ENCODE results near the gene ABCA13.

Gene ABCA13

DNA sequence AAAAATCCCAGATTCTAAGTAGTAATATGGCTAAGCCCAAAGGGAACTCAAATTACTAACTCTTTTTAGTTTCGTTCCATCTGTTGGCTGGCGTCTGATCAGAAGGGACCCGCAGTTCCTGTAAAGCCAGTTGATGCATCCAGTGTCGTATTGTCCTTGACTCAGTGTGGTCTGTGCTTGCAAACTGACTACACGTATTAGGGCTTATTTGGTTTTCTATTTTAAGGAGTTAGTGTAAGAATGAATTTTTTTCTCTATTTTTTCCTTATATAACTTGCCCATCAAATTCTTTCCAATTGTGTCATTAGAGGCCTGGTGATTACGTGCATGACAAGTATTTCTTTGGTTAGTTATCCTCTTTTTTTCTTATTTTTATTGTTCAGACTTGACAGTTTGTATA lies 9.7 kb downstream of the ABCA13 start:
- H3K4me3 ChIP-seq (ENCODE audit: low read length, poor library complexity, severe bottlenecking) = no peak overlapping the region
- no peak overlapping the region for H3K9ac ChIP-seq (ENCODE audit: low read depth, low read length, poor library complexity, severe bottlenecking)
- no peaks in the 10 kb centered on the region for H3K4me1 ChIP-seq (ENCODE audit: insufficient read depth, low read length, poor library complexity, severe bottlenecking)
- no peak overlapping the region for H3K4me2 ChIP-seq (ENCODE audit: low read depth, low read length, poor library complexity, severe bottlenecking)
- TF ChIP-seq, protein P1, sequence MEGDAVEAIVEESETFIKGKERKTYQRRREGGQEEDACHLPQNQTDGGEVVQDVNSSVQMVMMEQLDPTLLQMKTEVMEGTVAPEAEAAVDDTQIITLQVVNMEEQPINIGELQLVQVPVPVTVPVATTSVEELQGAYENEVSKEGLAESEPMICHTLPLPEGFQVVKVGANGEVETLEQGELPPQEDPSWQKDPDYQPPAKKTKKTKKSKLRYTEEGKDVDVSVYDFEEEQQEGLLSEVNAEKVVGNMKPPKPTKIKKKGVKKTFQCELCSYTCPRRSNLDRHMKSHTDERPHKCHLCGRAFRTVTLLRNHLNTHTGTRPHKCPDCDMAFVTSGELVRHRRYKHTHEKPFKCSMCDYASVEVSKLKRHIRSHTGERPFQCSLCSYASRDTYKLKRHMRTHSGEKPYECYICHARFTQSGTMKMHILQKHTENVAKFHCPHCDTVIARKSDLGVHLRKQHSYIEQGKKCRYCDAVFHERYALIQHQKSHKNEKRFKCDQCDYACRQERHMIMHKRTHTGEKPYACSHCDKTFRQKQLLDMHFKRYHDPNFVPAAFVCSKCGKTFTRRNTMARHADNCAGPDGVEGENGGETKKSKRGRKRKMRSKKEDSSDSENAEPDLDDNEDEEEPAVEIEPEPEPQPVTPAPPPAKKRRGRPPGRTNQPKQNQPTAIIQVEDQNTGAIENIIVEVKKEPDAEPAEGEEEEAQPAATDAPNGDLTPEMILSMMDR (conservative IDR thresholded peaks at IDR 0.05; ENCODE audit: low read length) = no peak
- no peak for TF ChIP-seq EZH2phosphoT487 (IDR thresholded peaks at IDR 0.05; ENCODE audit: borderline replicate concordance)
- H3K27me3 ChIP-seq (ENCODE audit: insufficient read depth, low read length, poor library complexity, severe bottlenecking) = no peaks in the 10 kb centered on the region
- no peaks in the 10 kb centered on the region for H3K36me3 ChIP-seq (ENCODE audit: insufficient read depth, low read length)
- no peaks in the 10 kb centered on the region for H3K79me2 ChIP-seq (ENCODE audit: insufficient read depth, low read length)
- 0 out of 2 replicates have a peak, but pooled peaks cover 4% of the 10 kb centered on the region for H3K9me3 ChIP-seq (ENCODE audit: insufficient read depth, low read depth, low read length)
- H2AFZ ChIP-seq (ENCODE audit: low read length) = no peak overlapping the region
- no peaks in the 10 kb centered on the region for H3K9me2 ChIP-seq (replicated peaks; ENCODE audit: low read depth, low read length)
- H3F3A ChIP-seq (ENCODE audit: low read depth) = no peaks in the 10 kb centered on the region
- no peaks in the 10 kb centered on the region for H4K20me1 ChIP-seq (ENCODE audit: insufficient read depth, low read length, poor library complexity, severe bottlenecking)

DNA sequence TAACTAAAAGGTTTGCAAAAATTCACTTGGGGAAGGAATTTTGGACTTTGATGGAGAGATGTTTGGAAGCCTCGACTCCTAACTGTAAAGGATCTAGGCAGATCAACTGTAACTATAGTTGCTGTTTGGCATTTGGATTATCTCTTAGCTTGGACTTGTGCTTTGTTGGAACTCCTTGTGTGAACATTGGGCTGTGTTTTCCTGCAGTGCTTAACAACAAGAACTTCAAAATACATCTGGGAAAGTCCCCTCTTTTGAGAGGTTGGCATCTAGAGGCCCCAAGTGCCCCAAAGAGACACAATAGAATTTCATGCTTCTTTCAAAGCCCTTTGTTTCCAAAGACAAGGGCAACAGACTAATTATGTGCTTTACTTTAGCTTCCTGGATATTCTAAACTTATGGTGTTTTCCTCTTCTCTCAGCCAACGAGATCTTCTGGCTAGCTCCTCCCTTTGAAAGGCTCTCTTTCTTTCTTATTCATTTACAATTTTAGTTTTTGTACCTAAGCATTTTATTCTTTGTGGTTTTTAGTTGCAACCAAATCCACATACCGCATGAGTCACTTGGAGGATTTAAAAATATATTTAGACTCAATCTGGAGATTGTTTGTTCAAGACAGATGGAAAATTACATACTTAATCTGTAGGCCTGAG lies 11.6 kb downstream of the ABCA13 start:
- no peaks in the 10 kb centered on the region for H3K36me3 ChIP-seq (ENCODE audit: insufficient read depth, low read length)
- no peaks in the 10 kb centered on the region for H3K27me3 ChIP-seq (ENCODE audit: insufficient read depth, low read length, poor library complexity, severe bottlenecking)
- no peak overlapping the region for H3K9ac ChIP-seq (ENCODE audit: low read depth, low read length, poor library complexity, severe bottlenecking)
- H3K4me3 ChIP-seq (ENCODE audit: low read length, poor library complexity, severe bottlenecking) = no peak overlapping the region
- H3K9me3 ChIP-seq (ENCODE audit: insufficient read depth, low read depth, low read length) = no peaks in the 10 kb centered on the region
- no peak overlapping the region for H2AFZ ChIP-seq (ENCODE audit: low read length)
- no peaks in the 10 kb centered on the region for H3K9me2 ChIP-seq (replicated peaks; ENCODE audit: low read depth, low read length)
- no peaks in the 10 kb centered on the region for H3K79me2 ChIP-seq (ENCODE audit: insufficient read depth, low read length)
- H3F3A ChIP-seq (ENCODE audit: low read depth) = no peaks in the 10 kb centered on the region
- no peak overlapping the region for H3K4me2 ChIP-seq (ENCODE audit: low read depth, low read length, poor library complexity, severe bottlenecking)
- no peaks in the 10 kb centered on the region for H3K4me1 ChIP-seq (ENCODE audit: insufficient read depth, low read length, poor library complexity, severe bottlenecking)
- H4K20me1 ChIP-seq (ENCODE audit: insufficient read depth, low read length, poor library complexity, severe bottlenecking) = no peaks in the 10 kb centered on the region
- TF ChIP-seq, protein P1 (conservative IDR thresholded peaks at IDR 0.05; ENCODE audit: low read length) = no peak
- no peak for TF ChIP-seq EZH2phosphoT487 (IDR thresholded peaks at IDR 0.05; ENCODE audit: borderline replicate concordance)

DNA sequence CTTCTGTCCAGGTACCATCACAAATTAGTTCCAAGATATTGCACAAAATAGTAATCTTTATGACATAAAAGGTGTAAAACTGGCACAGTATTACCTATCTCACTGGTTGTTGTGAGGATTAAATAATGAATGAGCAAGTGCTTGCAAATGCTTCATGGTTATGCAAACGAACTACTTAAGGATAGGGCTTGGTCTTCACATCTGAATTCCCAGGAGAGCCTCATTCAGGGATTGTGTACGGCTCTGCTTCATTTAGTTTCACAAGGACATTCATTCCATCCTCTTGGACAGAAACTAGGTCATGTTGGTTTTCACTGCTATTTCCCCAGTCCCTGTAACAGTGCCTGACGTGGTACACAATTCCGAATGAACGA lies 12.1 kb downstream of the ABCA13 start:
- no peaks in the 10 kb centered on the region for H3K4me1 ChIP-seq (ENCODE audit: insufficient read depth, low read length, poor library complexity, severe bottlenecking)
- no peaks in the 10 kb centered on the region for H3F3A ChIP-seq (ENCODE audit: low read depth)
- no peaks in the 10 kb centered on the region for H3K27me3 ChIP-seq (ENCODE audit: insufficient read depth, low read length, poor library complexity, severe bottlenecking)

More for the DNA sequence above, 12.1 kb downstream of the ABCA13 start:
- H3K9me2 ChIP-seq (replicated peaks; ENCODE audit: low read depth, low read length) = no peaks in the 10 kb centered on the region
- no peaks in the 10 kb centered on the region for H3K36me3 ChIP-seq (ENCODE audit: insufficient read depth, low read length)
- no peak overlapping the region for H3K4me2 ChIP-seq (ENCODE audit: low read depth, low read length, poor library complexity, severe bottlenecking)
- no peaks in the 10 kb centered on the region for H3K9me3 ChIP-seq (ENCODE audit: insufficient read depth, low read depth, low read length)
- no peak overlapping the region for H3K9ac ChIP-seq (ENCODE audit: low read depth, low read length, poor library complexity, severe bottlenecking)
- no peak overlapping the region for H2AFZ ChIP-seq (ENCODE audit: low read length)
- TF ChIP-seq, protein P1 (conservative IDR thresholded peaks at IDR 0.05; ENCODE audit: low read length) = no peak
- TF ChIP-seq EZH2phosphoT487 (IDR thresholded peaks at IDR 0.05; ENCODE audit: borderline replicate concordance) = no peak
- no peak overlapping the region for H3K4me3 ChIP-seq (ENCODE audit: low read length, poor library complexity, severe bottlenecking)
- H3K79me2 ChIP-seq (ENCODE audit: insufficient read depth, low read length) = no peaks in the 10 kb centered on the region
- no peaks in the 10 kb centered on the region for H4K20me1 ChIP-seq (ENCODE audit: insufficient read depth, low read length, poor library complexity, severe bottlenecking)

Data from Loucy (cell line).